Neural cell (in vitro differentiated cells): ENCODE results near the gene OSCAR.
"Not testable (repeated sequence)": the region's sequence is repeated elsewhere in the genome, so short reads cannot be mapped to it uniquely, and the experiment has no call there.

Experiments used
- CTCF ChIP-seq: fragments of 450-650 bp; IDR thresholded peaks from 2 replicates; pipeline ENCODE4 v1.5.1; 2014; ENCODE audit warnings: antibody characterized with exemption, mild to moderate bottlenecking, moderate library complexity; ENCODE audit not compliant: poor library complexity, severe bottlenecking
- EZH2 ChIP-seq: fragments of 200-600, 300-800 bp; shearing (Covaris generic), sonication (generic); IDR thresholded peaks from 2 replicates; pipeline ENCODE4 v1.6.1; 2014; ENCODE audit warnings: antibody characterized with exemption, low read length, borderline replicate concordance, mild to moderate bottlenecking; ENCODE audit not compliant: insufficient read depth, poor library complexity, severe bottlenecking
- RAD21 ChIP-seq: fragments of 450-650 bp; conservative IDR thresholded peaks from 2 replicates; pipeline ENCODE4 v1.6.1; 2014; ENCODE audit warnings: antibody characterized with exemption, mild to moderate bottlenecking, moderate library complexity

- not testable (repeated sequence) for TF ChIP-seq CTCF, RAD21, EZH2
These were observed 724 bp downstream of the OSCAR start for GRCh38 chr19:54099903-54100255.
